Loucy (cell line): ENCODE measurements around the gene PLA2G5.
A peak's percentile ranks its signal among the peaks of the same experiment; 100 is the strongest.

Source experiments
- H2AFZ ChIP-seq: fragments of 200-600 bp; sonication (generic); 2 replicates; pipeline ENCODE4 v1.6.0; 2016; ENCODE audit warnings: antibody characterized with exemption, mild to moderate bottlenecking, low read length, moderate library complexity
- H3F3A ChIP-seq: fragments of 200-600 bp; 2 replicates; pipeline ENCODE4 v1.6.0; 2016; ENCODE audit warnings: antibody characterized with exemption, low read depth, mild to moderate bottlenecking
- H3K27me3 ChIP-seq: fragments of 200-600 bp; sonication (generic); 2 replicates; pipeline ENCODE4 v1.6.1; 2014; ENCODE audit warnings: low read length, mild to moderate bottlenecking; ENCODE audit not compliant: insufficient read depth, poor library complexity, severe bottlenecking
- H3K36me3 ChIP-seq: fragments of 200-600 bp; sonication (generic); 2 replicates; pipeline ENCODE4 v1.6.1; 2016; ENCODE audit warnings: low read length; ENCODE audit not compliant: insufficient read depth
- H3K4me1 ChIP-seq: fragments of 200-600 bp; sonication (generic); 2 replicates; pipeline ENCODE4 v1.5.1; 2014; ENCODE audit warnings: low read length, mild to moderate bottlenecking; ENCODE audit not compliant: insufficient read depth, poor library complexity, severe bottlenecking
- H3K4me2 ChIP-seq: fragments of 200-600 bp; sonication (generic); 2 replicates; pipeline ENCODE4 v1.6.0; 2014; ENCODE audit warnings: antibody characterized with exemption, low read length, low read depth, mild to moderate bottlenecking; ENCODE audit not compliant: poor library complexity, severe bottlenecking
- H3K4me3 ChIP-seq: fragments of 200-600 bp; sonication (generic); 2 replicates; pipeline ENCODE4 v1.5.1; 2014; ENCODE audit warnings: low read length, mild to moderate bottlenecking, mixed read lengths; ENCODE audit not compliant: poor library complexity, severe bottlenecking
- H3K79me2 ChIP-seq: fragments of 200-600 bp; sonication (generic); 2 replicates; pipeline ENCODE4 v1.6.1; 2014; ENCODE audit warnings: low read length; ENCODE audit not compliant: insufficient read depth
- H3K9ac ChIP-seq: fragments of 200-600 bp; sonication (generic); 2 replicates; pipeline ENCODE4 v1.6.0; 2014; ENCODE audit warnings: mild to moderate bottlenecking, low read depth, low read length, moderate library complexity; ENCODE audit not compliant: poor library complexity, severe bottlenecking
- H3K9me2 ChIP-seq: fragments of 200-600 bp; sonication (generic); replicated peaks from 2 replicates; pipeline ENCODE4 v1.6.1; 2016; ENCODE audit warnings: low read depth, low read length, mixed read lengths
- H3K9me3 ChIP-seq: fragments of 200-600 bp; sonication (generic); 2 replicates; pipeline ENCODE4 v1.6.1; 2014; ENCODE audit warnings: mild to moderate bottlenecking, antibody characterized with exemption, low read length, low read depth; ENCODE audit not compliant: insufficient read depth
- H4K20me1 ChIP-seq: fragments of 200-600 bp; sonication (generic); 2 replicates; pipeline ENCODE4 v1.6.0; 2014; ENCODE audit warnings: antibody characterized with exemption, low read length, mild to moderate bottlenecking; ENCODE audit not compliant: insufficient read depth, poor library complexity, severe bottlenecking
- EZH2phosphoT487 ChIP-seq: fragments of 200-600 bp; IDR thresholded peaks from 2 replicates; pipeline ENCODE4 v1.6.1; 2018; ENCODE audit warnings: antibody characterized with exemption, mild to moderate bottlenecking, moderate library complexity, borderline replicate concordance
- TF ChIP-seq, protein P1 (sequence below): fragments of 200-600 bp; sonication (generic); conservative IDR thresholded peaks from 2 replicates; pipeline ENCODE4 v1.5.1; 2014; ENCODE audit warnings: mild to moderate bottlenecking, antibody characterized with exemption, low read length

PLA2G5 gene

DNA sequence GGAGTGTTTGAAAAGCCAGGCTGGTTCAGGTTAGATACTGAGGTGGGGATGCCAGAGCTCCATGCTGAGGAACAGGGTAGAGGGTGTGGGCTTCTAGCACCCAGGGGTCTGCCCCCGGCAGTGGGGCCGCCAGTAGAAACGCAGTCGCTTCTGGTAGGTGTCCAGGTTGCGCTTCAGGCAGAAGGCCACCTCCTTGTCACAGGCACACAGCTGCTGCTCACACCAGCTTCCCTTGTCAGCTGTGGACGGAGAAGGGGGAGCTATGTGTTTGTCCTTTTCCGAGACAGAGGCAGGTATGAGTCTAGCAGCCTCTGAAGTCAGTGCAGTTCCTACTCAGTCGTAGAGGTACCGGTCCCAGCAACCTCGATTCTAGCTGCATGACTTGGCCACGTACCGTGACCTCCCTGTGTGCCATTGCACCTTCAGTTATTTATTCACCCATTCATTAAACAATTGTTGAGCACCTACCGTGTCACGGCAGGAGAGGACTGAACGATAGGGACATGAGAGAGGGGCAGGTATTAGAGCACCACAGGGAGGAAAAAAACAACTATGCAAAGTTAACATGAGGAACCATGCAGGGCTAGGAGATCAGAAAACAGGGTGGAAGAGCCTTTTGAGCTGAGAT, 44.1 kb downstream of the PLA2G5 start:
- Histone ChIP-seq H3F3A (no peaks in the 10 kb centered on the region), H3K9me3 (no peaks in the 10 kb centered on the region), H4K20me1 (no peaks in the 10 kb centered on the region), H3K79me2 (no peaks in the 10 kb centered on the region), H3K4me1 (no peaks in the 10 kb centered on the region), H3K9me2 (no peaks in the 10 kb centered on the region), H2AFZ (no peak overlapping the region), H3K4me3 (no peak overlapping the region), H3K9ac (no peak overlapping the region), H3K27me3 (no peaks in the 10 kb centered on the region), H3K4me2 (no peak overlapping the region), H3K36me3 (no peaks in the 10 kb centered on the region)
- no peak for TF ChIP-seq EZH2phosphoT487
- TF ChIP-seq, protein P1, sequence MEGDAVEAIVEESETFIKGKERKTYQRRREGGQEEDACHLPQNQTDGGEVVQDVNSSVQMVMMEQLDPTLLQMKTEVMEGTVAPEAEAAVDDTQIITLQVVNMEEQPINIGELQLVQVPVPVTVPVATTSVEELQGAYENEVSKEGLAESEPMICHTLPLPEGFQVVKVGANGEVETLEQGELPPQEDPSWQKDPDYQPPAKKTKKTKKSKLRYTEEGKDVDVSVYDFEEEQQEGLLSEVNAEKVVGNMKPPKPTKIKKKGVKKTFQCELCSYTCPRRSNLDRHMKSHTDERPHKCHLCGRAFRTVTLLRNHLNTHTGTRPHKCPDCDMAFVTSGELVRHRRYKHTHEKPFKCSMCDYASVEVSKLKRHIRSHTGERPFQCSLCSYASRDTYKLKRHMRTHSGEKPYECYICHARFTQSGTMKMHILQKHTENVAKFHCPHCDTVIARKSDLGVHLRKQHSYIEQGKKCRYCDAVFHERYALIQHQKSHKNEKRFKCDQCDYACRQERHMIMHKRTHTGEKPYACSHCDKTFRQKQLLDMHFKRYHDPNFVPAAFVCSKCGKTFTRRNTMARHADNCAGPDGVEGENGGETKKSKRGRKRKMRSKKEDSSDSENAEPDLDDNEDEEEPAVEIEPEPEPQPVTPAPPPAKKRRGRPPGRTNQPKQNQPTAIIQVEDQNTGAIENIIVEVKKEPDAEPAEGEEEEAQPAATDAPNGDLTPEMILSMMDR = no peak

DNA sequence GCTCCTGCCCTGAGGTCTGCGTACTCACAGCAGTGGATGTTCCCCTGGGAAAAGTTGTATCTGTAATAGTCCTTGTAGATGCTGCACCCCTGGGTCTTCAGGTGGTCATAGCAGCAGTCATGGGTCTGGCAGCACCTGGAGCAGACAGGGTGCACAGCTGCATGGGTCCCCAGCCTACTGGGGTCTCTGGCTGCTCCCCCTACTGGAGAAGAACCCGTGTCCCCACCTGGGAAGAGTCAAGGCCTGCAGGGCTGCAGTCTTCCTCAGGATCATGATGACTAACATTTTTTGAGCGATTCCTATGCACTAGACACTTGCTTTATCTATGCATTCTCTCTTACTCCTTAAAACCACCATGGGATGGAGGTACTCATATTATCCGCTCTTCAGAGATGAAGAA, 45.5 kb downstream of the PLA2G5 start:
- Histone ChIP-seq H2AFZ (no peak overlapping the region), H3K36me3 (no peaks in the 10 kb centered on the region), H3K9me2 (no peaks in the 10 kb centered on the region), H3F3A (no peaks in the 10 kb centered on the region), H3K4me1 (no peaks in the 10 kb centered on the region), H3K9me3 (no peaks in the 10 kb centered on the region), H3K79me2 (no peaks in the 10 kb centered on the region), H3K27me3 (no peaks in the 10 kb centered on the region), H3K4me2 (no peak overlapping the region), H3K4me3 (no peak overlapping the region), H4K20me1 (no peaks in the 10 kb centered on the region), H3K9ac (no peak overlapping the region)
- no peak for TF ChIP-seq EZH2phosphoT487
- TF ChIP-seq, protein P1 = peak; percentile 37; the same call in 1 of the 2 replicates

GRCh38 chr1:20115916-20116315, 45.9 kb downstream of the PLA2G5 start:
- H3K9ac ChIP-seq = no peak overlapping the region
- H3K4me1 ChIP-seq = no peaks in the 10 kb centered on the region
- H3K4me2 ChIP-seq = no peak overlapping the region
- H3K36me3 ChIP-seq = no peaks in the 10 kb centered on the region
- H3K79me2 ChIP-seq = no peaks in the 10 kb centered on the region
- H3K4me3 ChIP-seq = no peak overlapping the region
- no peaks in the 10 kb centered on the region for H3K9me3 ChIP-seq
- TF ChIP-seq EZH2phosphoT487 = no peak
- no peaks in the 10 kb centered on the region for H4K20me1 ChIP-seq
- no peak overlapping the region for H2AFZ ChIP-seq
- no peaks in the 10 kb centered on the region for H3F3A ChIP-seq
- no peaks in the 10 kb centered on the region for H3K9me2 ChIP-seq
- no peaks in the 10 kb centered on the region for H3K27me3 ChIP-seq

- H2AFZ ChIP-seq = no peak overlapping the region
- no peaks in the 10 kb centered on the region for H3K27me3 ChIP-seq
- H3K4me3 ChIP-seq = no peak overlapping the region
- no peaks in the 10 kb centered on the region for H3F3A ChIP-seq
- H3K9me2 ChIP-seq = no peaks in the 10 kb centered on the region
- TF ChIP-seq, protein P1 = no peak
- no peak for TF ChIP-seq EZH2phosphoT487
- no peak overlapping the region for H3K4me2 ChIP-seq
- no peaks in the 10 kb centered on the region for H3K79me2 ChIP-seq
- no peaks in the 10 kb centered on the region for H3K36me3 ChIP-seq
- no peaks in the 10 kb centered on the region for H3K4me1 ChIP-seq
- no peak overlapping the region for H3K9ac ChIP-seq
- H3K9me3 ChIP-seq = no peaks in the 10 kb centered on the region
- no peaks in the 10 kb centered on the region for H4K20me1 ChIP-seq
Measured at GRCh38 chr1:20117236-20117635, 47.2 kb downstream of the PLA2G5 start.
